ENCODE measurements around the gene PTPRK.

PTPRK gene

GRCh38 chr6:128395188-128395587, 125.2 kb downstream of the PTPRK start:
- no peaks in the 10 kb centered on the region for H3K4me1 ChIP-seq (ENCODE audit: control insufficient read depth, low read depth, low read length)
- no peak overlapping the region for H3K18ac ChIP-seq (ENCODE audit: low read length)
- no peak overlapping the region for H4K5ac ChIP-seq (ENCODE audit: low read length)
- H3K36me3 ChIP-seq (ENCODE audit: control insufficient read depth, insufficient read depth, low read length): no peaks in the 10 kb centered on the region
- no peak overlapping the region for H3K9ac ChIP-seq (ENCODE audit: low read length)
- no peak overlapping the region for H3K4me3 ChIP-seq (ENCODE audit: low read length)
- no CpG with 5 or more reads among the region's 3 CpGs for WGBS (ENCODE audit: extremely low coverage, insufficient coverage, low lambda C conversion rate)
- H2AK5ac ChIP-seq (ENCODE audit: low read length): no peak overlapping the region
- no peak overlapping the region for H3K23ac ChIP-seq (ENCODE audit: low read length)
- H3K27ac ChIP-seq (ENCODE audit: low read depth, low read length): no peak overlapping the region
- H3K79me1 ChIP-seq (ENCODE audit: low read length): no peaks in the 10 kb centered on the region
- no peak overlapping the region for H3K56ac ChIP-seq (ENCODE audit: low read length)
- no peak overlapping the region for H3K4ac ChIP-seq (ENCODE audit: low read depth, low read length)
- H3K79me2 ChIP-seq (ENCODE audit: control insufficient read depth, insufficient read depth, low read length): no peaks in the 10 kb centered on the region
- H4K8ac ChIP-seq (ENCODE audit: low read depth, low read length): no peak overlapping the region
- H2BK15ac ChIP-seq (replicated peaks; ENCODE audit: low read depth): no peak overlapping the region
- no peak overlapping the region for H2BK120ac ChIP-seq (ENCODE audit: low read depth, low read length)
- no peak for DNase-seq
- H2BK5ac ChIP-seq (ENCODE audit: low read length): no peak overlapping the region
- H3K27me3 ChIP-seq (ENCODE audit: insufficient read depth, low read length, poor library complexity): no peaks in the 10 kb centered on the region
- H3K4me2 ChIP-seq (ENCODE audit: low read length): no peak overlapping the region

GRCh38 chr6:128394167-128394566, 126.2 kb downstream of the PTPRK start:
- H3K4me2 ChIP-seq (ENCODE audit: low read length): no peak overlapping the region
- H3K27me3 ChIP-seq (ENCODE audit: insufficient read depth, low read length, poor library complexity): no peaks in the 10 kb centered on the region
- H3K79me2 ChIP-seq (ENCODE audit: control insufficient read depth, insufficient read depth, low read length): no peaks in the 10 kb centered on the region
- no peak overlapping the region for H2BK15ac ChIP-seq (replicated peaks; ENCODE audit: low read depth)
- no peak overlapping the region for H3K56ac ChIP-seq (ENCODE audit: low read length)
- no peak overlapping the region for H3K9ac ChIP-seq (ENCODE audit: low read length)
- H3K4me3 ChIP-seq (ENCODE audit: low read length): no peak overlapping the region
- no peak overlapping the region for H3K23ac ChIP-seq (ENCODE audit: low read length)
- no peak overlapping the region for H2BK5ac ChIP-seq (ENCODE audit: low read length)
- no peak overlapping the region for H2BK120ac ChIP-seq (ENCODE audit: low read depth, low read length)
- H3K27ac ChIP-seq (ENCODE audit: low read depth, low read length): no peak overlapping the region
- WGBS (ENCODE audit: extremely low coverage, insufficient coverage, low lambda C conversion rate): no CpG with 5 or more reads among the region's 1 CpG
- H4K8ac ChIP-seq (ENCODE audit: low read depth, low read length): no peak overlapping the region
- H3K4ac ChIP-seq (ENCODE audit: low read depth, low read length): no peak overlapping the region
- no peaks in the 10 kb centered on the region for H3K79me1 ChIP-seq (ENCODE audit: low read length)
- H3K36me3 ChIP-seq (ENCODE audit: control insufficient read depth, insufficient read depth, low read length): no peaks in the 10 kb centered on the region
- no peaks in the 10 kb centered on the region for H3K4me1 ChIP-seq (ENCODE audit: control insufficient read depth, low read depth, low read length)
- H3K18ac ChIP-seq (ENCODE audit: low read length): no peak overlapping the region
- H2AK5ac ChIP-seq (ENCODE audit: low read length): no peak overlapping the region
- H4K5ac ChIP-seq (ENCODE audit: low read length): no peak overlapping the region
- no peak for DNase-seq

- Histone ChIP-seq H3K79me2 (ENCODE audit: control insufficient read depth, insufficient read depth, low read length) (no peaks in the 10 kb centered on the region), H3K27ac (ENCODE audit: low read depth, low read length) (no peak overlapping the region), H3K4me1 (ENCODE audit: control insufficient read depth, low read depth, low read length) (no peaks in the 10 kb centered on the region), H3K36me3 (ENCODE audit: control insufficient read depth, insufficient read depth, low read length) (no peaks in the 10 kb centered on the region), H4K5ac (ENCODE audit: low read length) (no peak overlapping the region), H3K4me3 (ENCODE audit: low read length) (no peak overlapping the region), H2BK5ac (ENCODE audit: low read length) (no peak overlapping the region), H3K27me3 (ENCODE audit: insufficient read depth, low read length, poor library complexity) (no peaks in the 10 kb centered on the region), H2BK120ac (ENCODE audit: low read depth, low read length) (no peak overlapping the region), H3K79me1 (ENCODE audit: low read length) (no peaks in the 10 kb centered on the region), H3K4ac (ENCODE audit: low read depth, low read length) (no peak overlapping the region), H4K8ac (ENCODE audit: low read depth, low read length) (no peak overlapping the region), H2BK15ac (replicated peaks; ENCODE audit: low read depth) (no peak overlapping the region), H3K9ac (ENCODE audit: low read length) (no peak overlapping the region), H2AK5ac (ENCODE audit: low read length) (no peak overlapping the region), H3K18ac (ENCODE audit: low read length) (no peak overlapping the region), H3K23ac (ENCODE audit: low read length) (no peak overlapping the region), H3K4me2 (ENCODE audit: low read length) (no peak overlapping the region), H3K56ac (ENCODE audit: low read length) (no peak overlapping the region)
- DNase-seq: no peak
- no CpG with 5 or more reads among the region's 4 CpGs for WGBS (ENCODE audit: extremely low coverage, insufficient coverage, low lambda C conversion rate)
Observed at GRCh38 chr6:128389820-128390534, 130.4 kb downstream of the PTPRK start.

- Histone ChIP-seq H4K8ac (ENCODE audit: low read depth, low read length) (no peak overlapping the region), H3K27ac (ENCODE audit: low read depth, low read length) (no peak overlapping the region), H3K4me2 (ENCODE audit: low read length) (no peak overlapping the region), H3K18ac (ENCODE audit: low read length) (no peak overlapping the region), H2BK15ac (replicated peaks; ENCODE audit: low read depth) (no peak overlapping the region), H3K36me3 (ENCODE audit: control insufficient read depth, insufficient read depth, low read length) (no peaks in the 10 kb centered on the region), H2AK5ac (ENCODE audit: low read length) (no peak overlapping the region), H3K23ac (ENCODE audit: low read length) (no peak overlapping the region), H3K79me1 (ENCODE audit: low read length) (no peaks in the 10 kb centered on the region), H2BK120ac (ENCODE audit: low read depth, low read length) (no peak overlapping the region), H3K4ac (ENCODE audit: low read depth, low read length) (no peak overlapping the region), H3K4me1 (ENCODE audit: control insufficient read depth, low read depth, low read length) (no peaks in the 10 kb centered on the region), H3K56ac (ENCODE audit: low read length) (no peak overlapping the region), H4K5ac (ENCODE audit: low read length) (no peak overlapping the region), H3K4me3 (ENCODE audit: low read length) (no peak overlapping the region), H3K79me2 (ENCODE audit: control insufficient read depth, insufficient read depth, low read length) (no peaks in the 10 kb centered on the region), H3K9ac (ENCODE audit: low read length) (no peak overlapping the region), H2BK5ac (ENCODE audit: low read length) (no peak overlapping the region), H3K27me3 (ENCODE audit: insufficient read depth, low read length, poor library complexity) (no peaks in the 10 kb centered on the region)
- no peak for DNase-seq
- no CpG with 5 or more reads among the region's 1 CpG for WGBS (ENCODE audit: extremely low coverage, insufficient coverage, low lambda C conversion rate)
Observed at GRCh38 chr6:128388380-128388779, 132.0 kb downstream of the PTPRK start.

- H2BK15ac ChIP-seq (replicated peaks; ENCODE audit: low read depth): no peak overlapping the region
- no peaks in the 10 kb centered on the region for H3K79me1 ChIP-seq (ENCODE audit: low read length)
- no peak overlapping the region for H3K56ac ChIP-seq (ENCODE audit: low read length)
- H3K18ac ChIP-seq (ENCODE audit: low read length): no peak overlapping the region
- H3K23ac ChIP-seq (ENCODE audit: low read length): no peak overlapping the region
- H4K5ac ChIP-seq (ENCODE audit: low read length): no peak overlapping the region
- no peak overlapping the region for H3K4me2 ChIP-seq (ENCODE audit: low read length)
- no peaks in the 10 kb centered on the region for H3K36me3 ChIP-seq (ENCODE audit: control insufficient read depth, insufficient read depth, low read length)
- H3K4me3 ChIP-seq (ENCODE audit: low read length): no peak overlapping the region
- DNase-seq: no peak
- no peaks in the 10 kb centered on the region for H3K4me1 ChIP-seq (ENCODE audit: control insufficient read depth, low read depth, low read length)
- H2BK5ac ChIP-seq (ENCODE audit: low read length): no peak overlapping the region
- no peaks in the 10 kb centered on the region for H3K79me2 ChIP-seq (ENCODE audit: control insufficient read depth, insufficient read depth, low read length)
- no peak overlapping the region for H4K8ac ChIP-seq (ENCODE audit: low read depth, low read length)
- no peak overlapping the region for H2BK120ac ChIP-seq (ENCODE audit: low read depth, low read length)
- no peak overlapping the region for H3K9ac ChIP-seq (ENCODE audit: low read length)
- H3K4ac ChIP-seq (ENCODE audit: low read depth, low read length): no peak overlapping the region
- no peak overlapping the region for H3K27ac ChIP-seq (ENCODE audit: low read depth, low read length)
- no peak overlapping the region for H2AK5ac ChIP-seq (ENCODE audit: low read length)
- no peaks in the 10 kb centered on the region for H3K27me3 ChIP-seq (ENCODE audit: insufficient read depth, low read length, poor library complexity)
Observed at GRCh38 chr6:128380891-128381290, 139.5 kb downstream of the PTPRK start.

GRCh38 chr6:128379577-128379976, 140.8 kb downstream of the PTPRK start:
- no peak overlapping the region for H3K23ac ChIP-seq (ENCODE audit: low read length)
- no peak overlapping the region for H3K4ac ChIP-seq (ENCODE audit: low read depth, low read length)
- no peaks in the 10 kb centered on the region for H3K27me3 ChIP-seq (ENCODE audit: insufficient read depth, low read length, poor library complexity)
- no peaks in the 10 kb centered on the region for H3K36me3 ChIP-seq (ENCODE audit: control insufficient read depth, insufficient read depth, low read length)
- DNase-seq: no peak
- H3K18ac ChIP-seq (ENCODE audit: low read length): no peak overlapping the region
- H2BK15ac ChIP-seq (replicated peaks; ENCODE audit: low read depth): no peak overlapping the region
- H4K5ac ChIP-seq (ENCODE audit: low read length): no peak overlapping the region
- H3K9ac ChIP-seq (ENCODE audit: low read length): no peak overlapping the region
- H2AK5ac ChIP-seq (ENCODE audit: low read length): no peak overlapping the region
- H3K56ac ChIP-seq (ENCODE audit: low read length): no peak overlapping the region
- no peaks in the 10 kb centered on the region for H3K79me1 ChIP-seq (ENCODE audit: low read length)
- H3K79me2 ChIP-seq (ENCODE audit: control insufficient read depth, insufficient read depth, low read length): no peaks in the 10 kb centered on the region
- H4K8ac ChIP-seq (ENCODE audit: low read depth, low read length): no peak overlapping the region
- no peaks in the 10 kb centered on the region for H3K4me1 ChIP-seq (ENCODE audit: control insufficient read depth, low read depth, low read length)
- no peak overlapping the region for H2BK5ac ChIP-seq (ENCODE audit: low read length)
- no peak overlapping the region for H2BK120ac ChIP-seq (ENCODE audit: low read depth, low read length)
- no peak overlapping the region for H3K4me2 ChIP-seq (ENCODE audit: low read length)
- H3K27ac ChIP-seq (ENCODE audit: low read depth, low read length): no peak overlapping the region
- H3K4me3 ChIP-seq (ENCODE audit: low read length): no peak overlapping the region

All from mesendoderm (in vitro differentiated cells).